H1 (cell line): ENCODE results near the gene ZNF670. TPM values are rescaled to one million over a fixed set of nuclear protein-coding genes. Genes with fewer than 3 reads are reported as not detected.
A peak's percentile ranks its signal among the peaks of the same experiment; 100 is the strongest.

Experiments
- CTCF ChIA-PET: fragments of 300-600 bp; sonication (Branson Sonifier 250); formaldehyde crosslinking; loops from one replicate; lab custom pipeline; 2021; ENCODE audit not compliant: partially characterized antibody; lab: Charles Lee
- POLR2A ChIA-PET: fragments of 300-600 bp; sonication (Branson Sonifier 250); formaldehyde crosslinking; loops from one replicate; lab custom pipeline; 2021; ENCODE audit warnings: inconsistent platforms; ENCODE audit not compliant: partially characterized antibody; lab: Charles Lee
- DNase-seq, 2 experiments: peaks; one replicate each; pipeline versions ENCODE4 v3.0.0 to v3.0.0-alpha.2; 2010 to 2022; ENCODE audit warnings: low spot score in 2 of 2, low read depth in 1 of 2, mixed read lengths in 1 of 2
- FAIRE-seq: peaks from 2 replicates; lab custom pipeline; 2011; peaks lifted over from hg19 to GRCh38; lab: Jason Lieb, UNC
- H2AFZ ChIP-seq: 2 replicates; pipeline ENCODE4 v1.8.1; 2012; ENCODE audit warnings: low read length, inconsistent platforms
- H2AK5ac ChIP-seq: 2 replicates; pipeline ENCODE4 v1.6.1; 2013; ENCODE audit warnings: low read depth, low read length
- H2BK120ac ChIP-seq: replicated peaks from 2 replicates; pipeline ENCODE3; 2013; ENCODE audit warnings: low read depth, low read length, inconsistent platforms
- H2BK12ac ChIP-seq: 2 replicates; pipeline ENCODE4 v1.6.1; 2013; ENCODE audit warnings: low read depth, low read length
- H2BK15ac ChIP-seq: 2 replicates; pipeline ENCODE4 v1.6.1; 2013; ENCODE audit warnings: low read length
- H2BK20ac ChIP-seq: 2 replicates; pipeline ENCODE4 v1.6.1; 2013; ENCODE audit warnings: low read length
- H2BK5ac ChIP-seq: 2 replicates; pipeline ENCODE4 v1.6.1; 2013; ENCODE audit warnings: low read depth, low read length
- H3K14ac ChIP-seq: 2 replicates; pipeline ENCODE4 v1.6.1; 2013; ENCODE audit warnings: inconsistent platforms; ENCODE audit not compliant: insufficient read length
- H3K18ac ChIP-seq: 2 replicates; pipeline ENCODE4 v1.6.1; 2013; ENCODE audit warnings: low read length; ENCODE audit errors: extremely low read depth
- H3K23ac ChIP-seq: 2 replicates; pipeline ENCODE4 v1.6.1; 2013; ENCODE audit warnings: inconsistent platforms; ENCODE audit not compliant: insufficient read length
- H3K23me2 ChIP-seq: 2 replicates; pipeline ENCODE4 v1.6.1; 2013; ENCODE audit warnings: low read depth, low read length
- H3K27ac ChIP-seq: 2 replicates; pipeline ENCODE4 v1.6.1; 2011; ENCODE audit warnings: low read depth, low read length, inconsistent platforms
- H3K27me3 ChIP-seq, 4 experiments: replicated peaks in 1 of 4; 1 replicate in 1 of 4; 2 replicates in 3 of 4; pipeline versions ENCODE4 v1.6.1 to v1.8.1; 2011 to 2013; ENCODE audit warnings: low read length in 3 of 4, mild to moderate bottlenecking in 3 of 4, inconsistent platforms in 2 of 4, mixed read lengths in 2 of 4, moderate library complexity in 1 of 4; ENCODE audit not compliant: control insufficient read depth in 3 of 4, insufficient read depth in 3 of 4; ENCODE audit errors: extremely low read depth in 1 of 4
- H3K36me3 ChIP-seq, 4 experiments: 2 replicates each; pipeline versions ENCODE4 v1.6.1 to v1.8.1; 2011 to 2013; ENCODE audit warnings: mild to moderate bottlenecking in 4 of 4, low read length in 3 of 4, moderate library complexity in 2 of 4, control low read depth in 1 of 4, inconsistent platforms in 1 of 4; ENCODE audit not compliant: insufficient read depth in 4 of 4, control insufficient read depth in 2 of 4
- H3K4ac ChIP-seq: replicated peaks from 2 replicates; pipeline ENCODE3; 2013; ENCODE audit warnings: low read length, low read depth, mixed read lengths, inconsistent platforms; ENCODE audit not compliant: insufficient read length
- H3K4me1 ChIP-seq, 4 experiments: replicated peaks in 1 of 4; 1 replicate in 1 of 4; 2 replicates in 3 of 4; pipeline versions ENCODE4 v1.6.1 to v1.8.1; 2011 to 2013; ENCODE audit warnings: low read length in 3 of 4, inconsistent platforms in 2 of 4, mixed read lengths in 1 of 4; ENCODE audit not compliant: insufficient read depth in 4 of 4, control insufficient read depth in 3 of 4
- H3K4me2 ChIP-seq, 2 experiments: 2 replicates each; pipeline versions ENCODE4 v1.6.1 to v1.8.1; 2011 to 2013; ENCODE audit warnings: low read depth in 2 of 2, low read length in 2 of 2, control low read depth in 1 of 2, inconsistent platforms in 1 of 2, mild to moderate bottlenecking in 1 of 2; ENCODE audit not compliant: insufficient read depth in 1 of 2
- H3K4me3 ChIP-seq, 4 experiments: fragments of 200-600, 300-600 bp in 1 of 4; sonication (generic), shearing (Covaris generic), sonication (Bioruptor Twin) in 1 of 4; 2 replicates each; pipeline versions ENCODE4 v1.5.1 to v1.8.1; 2011 to 2016; ENCODE audit warnings: low read length in 4 of 4, low read depth in 3 of 4, control low read depth in 2 of 4, inconsistent platforms in 2 of 4, mild to moderate bottlenecking in 2 of 4, mixed read lengths in 1 of 4, moderate library complexity in 1 of 4; ENCODE audit not compliant: insufficient read depth in 2 of 4; ENCODE audit errors: extremely low read depth in 1 of 4
- H3K56ac ChIP-seq: replicated peaks from 2 replicates; pipeline ENCODE3; 2013; ENCODE audit warnings: low read depth, mild to moderate bottlenecking, mixed read lengths, low read length, inconsistent platforms; ENCODE audit not compliant: insufficient read length
- H3K79me1 ChIP-seq: 2 replicates; pipeline ENCODE4 v1.6.1; 2013; ENCODE audit warnings: low read depth, low read length, control low read depth
- H3K79me2 ChIP-seq, 2 experiments: 2 replicates each; pipeline versions ENCODE4 v1.6.1 to v1.8.1; 2012 to 2013; ENCODE audit warnings: low read length in 2 of 2, mild to moderate bottlenecking in 2 of 2, inconsistent platforms in 1 of 2; ENCODE audit not compliant: insufficient read depth in 2 of 2, control insufficient read depth in 1 of 2
- H3K9ac ChIP-seq, 4 experiments: replicated peaks in 1 of 4; 1 replicate in 1 of 4; 2 replicates in 3 of 4; pipeline versions ENCODE4 v1.6.1 to v1.8.1; 2011 to 2013; ENCODE audit warnings: low read depth in 3 of 4, low read length in 3 of 4, control low read depth in 2 of 4, mild to moderate bottlenecking in 2 of 4, moderate library complexity in 2 of 4, inconsistent platforms in 1 of 4; ENCODE audit errors: extremely low read depth in 1 of 4
- H3K9me3 ChIP-seq, 2 experiments: 2 replicates each; pipeline versions ENCODE4 v1.6.1 to v1.8.1; 2012 to 2013; ENCODE audit warnings: mild to moderate bottlenecking in 2 of 2, moderate library complexity in 2 of 2, control low read depth in 1 of 2, inconsistent platforms in 1 of 2, low read depth in 1 of 2, low read length in 1 of 2, mixed read lengths in 1 of 2; ENCODE audit not compliant: insufficient read depth in 2 of 2
- H4K20me1 ChIP-seq, 2 experiments: replicated peaks in 1 of 2; 2 replicates each; pipeline versions ENCODE3 to v1.8.1; 2011 to 2013; ENCODE audit warnings: inconsistent platforms in 2 of 2, low read length in 2 of 2, mild to moderate bottlenecking in 1 of 2; ENCODE audit not compliant: insufficient read depth in 2 of 2, control insufficient read depth in 1 of 2
- H4K5ac ChIP-seq: 2 replicates; pipeline ENCODE4 v1.6.1; 2013; ENCODE audit warnings: low read length, low read depth, mixed read lengths, inconsistent platforms; ENCODE audit not compliant: insufficient read length
- H4K8ac ChIP-seq: 2 replicates; pipeline ENCODE4 v1.8.0; 2013; ENCODE audit warnings: mild to moderate bottlenecking, moderate library complexity, low read length, inconsistent platforms; ENCODE audit not compliant: insufficient read depth; ENCODE audit errors: extremely low read depth
- H4K91ac ChIP-seq: replicated peaks from 2 replicates; pipeline ENCODE3; 2013; ENCODE audit warnings: low read length, mixed read lengths, inconsistent platforms; ENCODE audit not compliant: insufficient read length
- KDM4A ChIP-seq: IDR thresholded peaks from one replicate; pipeline ENCODE4 v1.7.1; 2012; ENCODE audit warnings: low read depth, mild to moderate bottlenecking, moderate library complexity, low read length, inconsistent platforms; ENCODE audit not compliant: severe bottlenecking
- RAD21 ChIP-seq, 2 experiments: IDR thresholded peaks in 1 of 2; conservative IDR thresholded peaks in 1 of 2; 2 replicates each; pipeline ENCODE4 v1.6.1; 2011; ENCODE audit warnings: low read depth in 2 of 2, low read length in 2 of 2, improper control_type of control experiment in 1 of 2, inconsistent platforms in 1 of 2, mild to moderate bottlenecking in 1 of 2, moderate library complexity in 1 of 2
- SIX5 ChIP-seq: IDR thresholded peaks from 2 replicates; pipeline ENCODE4 v1.6.1; 2011; ENCODE audit warnings: mild to moderate bottlenecking, low read depth, low read length
- SRF ChIP-seq: IDR thresholded peaks from 2 replicates; pipeline ENCODE4 v1.6.1; 2011; ENCODE audit warnings: mild to moderate bottlenecking, low read depth, low read length, moderate library complexity
- WGBS, 2 experiments: shearing (Covaris generic) in 1 of 2; methylation state at CpG; one replicate each; pipeline versions ENCODE4 v1.1.6 to v1.1.7; 2013 to 2015; ENCODE audit warnings: low lambda C conversion rate in 2 of 2, mixed read lengths in 2 of 2, inconsistent platforms in 1 of 2, low coverage in 1 of 2, missing lambda C conversion rate in 1 of 2; ENCODE audit not compliant: insufficient replicate concordance in 2 of 2, insufficient coverage in 1 of 2, insufficient read length in 1 of 2; ENCODE audit errors: extremely low coverage in 1 of 2, missing lambda C conversion rate in 1 of 2; 5-methylcytosine and 5-hydroxymethylcytosine counted together
- polyA plus RNA-seq, 7 experiments: library from polyadenylated mRNA; depleted of rRNA in 3 of 7; stranded (reverse) in 5 of 7; unstranded in 2 of 7; fragments of >200 nt in 5 of 7; fragments of 200-250 nt in 2 of 7; gene quantifications; 1 replicate in 5 of 7; 2 replicates in 1 of 7; 4 replicates in 1 of 7; pipeline versions ENCODE4 v1.2.1 to v1.2.3, GENCODE V29; 2011 to 2013; ENCODE audit warnings: missing spikeins in 2 of 7, mixed read lengths in 2 of 7
- total RNA-seq: library from RNA; stranded (reverse); fragmentation: NEBNext Ultra II Directional; extraction: Animal tissue kit (Norgen Biotek cat#: 25700); gene quantifications from 2 replicates; pipeline ENCODE4 v1.2.1, GENCODE V29; 2021

The ZNF670 gene
- total and polyA plus RNA-seq, 2 of the 8 experiments (the other 6 are each of a cell fraction or from before 2014, with no cell fraction given) = 2.8 to 15.4 TPM

DNA sequence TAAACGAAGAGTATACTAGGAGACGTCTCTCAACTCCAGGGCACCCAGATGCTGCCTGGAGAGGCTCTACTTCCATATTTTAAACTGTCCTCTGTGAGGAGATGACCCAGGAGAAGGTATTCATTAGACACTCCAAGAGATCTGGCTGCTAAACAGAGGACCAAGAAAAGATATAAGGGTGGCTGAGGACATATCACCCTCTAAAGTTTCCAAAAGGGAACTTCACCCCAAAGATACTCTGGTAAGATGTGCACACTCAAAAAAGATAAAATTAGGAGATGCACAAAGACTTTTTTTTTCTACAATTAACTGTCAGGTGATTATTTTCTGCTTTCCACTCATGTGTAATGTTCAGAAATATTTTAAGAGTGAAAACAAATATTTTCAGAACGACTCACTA, 1.4 kb downstream of the ZNF670 start:
- Histone ChIP-seq H3K79me1 (peaks cover 6% of the 10 kb centered on the region), H3K9ac (no peak overlapping the region), H3K23me2 (peaks cover 6% of the 10 kb centered on the region), H3K79me2 (peaks cover 26 to 58% of the 10 kb centered on the region in 2 experiments), H3K56ac (no peak overlapping the region), H3K27ac (no peak overlapping the region), H3K14ac (no peak overlapping the region), H3K9me3 (peaks cover 16 to 26% of the 10 kb centered on the region in 2 experiments), H4K20me1 (no peaks in the 10 kb centered on the region), H3K27me3 (no peaks in the 10 kb centered on the region), H3K4me3 (peak overlapping the region; percentile 78 to 97 (median 92); a peak in 5 of 8 replicates), H3K4me1 (peaks cover 0 to 5% (median 4%) of the 10 kb centered on the region in 4 experiments; a peak in 4 of 7 replicates), H3K23ac (no peak overlapping the region), H2BK5ac (no peak overlapping the region), H2AK5ac (no peak overlapping the region), H2BK120ac (no peak overlapping the region), H2BK15ac (no peak overlapping the region), H3K4me2 (peak overlapping the region; percentile 70 to 95; a peak in 3 of 4 replicates), H2BK12ac (no peak overlapping the region), H3K18ac (no peak overlapping the region), H2AFZ (no peak overlapping the region), H3K36me3 (peaks cover 0 to 31% (median 11%) of the 10 kb centered on the region in 4 experiments; a peak in 4 of 8 replicates), H4K8ac (no peak overlapping the region), H2BK20ac (no peak overlapping the region), H4K5ac (no peak overlapping the region), H4K91ac (no peak overlapping the region), H3K4ac (no peak overlapping the region)
- no peak for DNase-seq
- ChIA-PET POLR2A (no interaction called here), CTCF (no interaction called here)
- WGBS, 2 experiments = 82% methylated on average over 3 of the region's 3 CpGs; no CpG with 5 or more reads in 1 of the 2 experiments
- no peak for TF ChIP-seq SIX5
- TF ChIP-seq KDM4A = no peak
- peak in 1 of 2 experiments; percentile 17; a peak in 1 of 4 replicates for TF ChIP-seq RAD21 (IDR thresholded peaks at IDR 0.05 in 1 of 2, conservative IDR thresholded peaks at IDR 0.05 in 1 of 2; ENCODE audit: low read depth in 2 of 2, low read length in 2 of 2)
- no peak for TF ChIP-seq SRF
- no peak for FAIRE-seq
